AG09309 (cell line): Measurements from ENCODE around the gene EHMT2.

ENCODE experiments used
- DNase-seq: peaks from one replicate; pipeline ENCODE4 v3.0.0-alpha.2; 2010; ENCODE audit warnings: low read depth
- H3K4me3 ChIP-seq: 2 replicates; pipeline ENCODE4 v1.5.1; 2011; ENCODE audit warnings: mild to moderate bottlenecking, low read depth, low read length, moderate library complexity; ENCODE audit not compliant: control insufficient read depth
- TF ChIP-seq, protein P1 (sequence below): IDR thresholded peaks from 2 replicates; pipeline ENCODE4 v1.5.1; 2011; ENCODE audit warnings: mild to moderate bottlenecking, low read depth, low read length, inconsistent platforms; ENCODE audit not compliant: insufficient read depth, control insufficient read depth; ENCODE audit errors: missing control alignments

Gene EHMT2

DNA sequence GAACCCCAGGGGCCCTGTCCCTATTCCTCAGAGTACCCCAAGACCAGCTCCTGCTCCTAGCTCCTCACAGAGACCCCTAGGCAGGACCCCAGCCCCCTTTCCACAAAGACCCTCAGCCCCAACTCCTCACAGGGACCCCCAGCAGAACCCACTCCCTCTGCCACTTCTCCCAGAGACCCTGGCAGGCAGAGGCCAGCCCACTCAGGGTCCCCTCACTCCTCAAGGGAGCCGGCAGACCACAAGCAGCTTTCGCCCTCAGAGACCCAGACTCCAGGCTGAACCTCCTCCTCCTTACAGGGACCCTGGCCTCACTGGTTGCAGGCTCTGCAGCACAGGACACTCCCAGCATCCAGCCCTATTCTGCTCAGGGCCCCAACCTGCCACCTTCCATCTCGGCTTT is 19.3 kb downstream of the EHMT2 start:
- DNase-seq: no peak
- TF ChIP-seq, protein P1, sequence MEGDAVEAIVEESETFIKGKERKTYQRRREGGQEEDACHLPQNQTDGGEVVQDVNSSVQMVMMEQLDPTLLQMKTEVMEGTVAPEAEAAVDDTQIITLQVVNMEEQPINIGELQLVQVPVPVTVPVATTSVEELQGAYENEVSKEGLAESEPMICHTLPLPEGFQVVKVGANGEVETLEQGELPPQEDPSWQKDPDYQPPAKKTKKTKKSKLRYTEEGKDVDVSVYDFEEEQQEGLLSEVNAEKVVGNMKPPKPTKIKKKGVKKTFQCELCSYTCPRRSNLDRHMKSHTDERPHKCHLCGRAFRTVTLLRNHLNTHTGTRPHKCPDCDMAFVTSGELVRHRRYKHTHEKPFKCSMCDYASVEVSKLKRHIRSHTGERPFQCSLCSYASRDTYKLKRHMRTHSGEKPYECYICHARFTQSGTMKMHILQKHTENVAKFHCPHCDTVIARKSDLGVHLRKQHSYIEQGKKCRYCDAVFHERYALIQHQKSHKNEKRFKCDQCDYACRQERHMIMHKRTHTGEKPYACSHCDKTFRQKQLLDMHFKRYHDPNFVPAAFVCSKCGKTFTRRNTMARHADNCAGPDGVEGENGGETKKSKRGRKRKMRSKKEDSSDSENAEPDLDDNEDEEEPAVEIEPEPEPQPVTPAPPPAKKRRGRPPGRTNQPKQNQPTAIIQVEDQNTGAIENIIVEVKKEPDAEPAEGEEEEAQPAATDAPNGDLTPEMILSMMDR: no peak
- no peak overlapping the region for H3K4me3 ChIP-seq

DNA sequence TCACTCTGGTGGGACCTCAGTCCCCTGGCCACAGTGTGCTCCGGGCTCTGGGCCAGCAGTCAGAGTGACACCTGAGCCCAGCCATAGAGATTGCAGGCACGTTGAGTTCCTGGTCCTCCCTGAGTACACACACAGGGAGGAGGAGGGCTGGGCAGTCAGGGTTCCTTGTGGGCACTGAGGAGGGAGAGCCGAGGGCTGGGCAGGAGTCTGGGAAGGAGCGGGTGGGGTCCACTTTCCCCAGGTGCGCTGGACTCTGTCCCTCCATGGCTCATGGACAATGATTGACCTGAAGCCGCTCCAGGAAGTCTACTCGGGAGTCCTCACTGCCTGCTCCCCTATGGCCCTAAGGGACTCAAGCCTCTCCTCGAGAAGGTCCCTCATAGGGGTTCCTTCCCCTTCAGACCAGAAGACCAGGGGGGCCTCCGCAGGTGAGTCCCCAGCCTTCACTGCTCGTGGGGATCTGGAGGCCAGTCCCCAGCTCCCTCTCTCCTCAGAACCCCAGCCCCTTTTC is 19.8 kb downstream of the EHMT2 start:
- no peak overlapping the region for H3K4me3 ChIP-seq
- TF ChIP-seq, protein P1: no peak
- DNase-seq: no peak

DNA sequence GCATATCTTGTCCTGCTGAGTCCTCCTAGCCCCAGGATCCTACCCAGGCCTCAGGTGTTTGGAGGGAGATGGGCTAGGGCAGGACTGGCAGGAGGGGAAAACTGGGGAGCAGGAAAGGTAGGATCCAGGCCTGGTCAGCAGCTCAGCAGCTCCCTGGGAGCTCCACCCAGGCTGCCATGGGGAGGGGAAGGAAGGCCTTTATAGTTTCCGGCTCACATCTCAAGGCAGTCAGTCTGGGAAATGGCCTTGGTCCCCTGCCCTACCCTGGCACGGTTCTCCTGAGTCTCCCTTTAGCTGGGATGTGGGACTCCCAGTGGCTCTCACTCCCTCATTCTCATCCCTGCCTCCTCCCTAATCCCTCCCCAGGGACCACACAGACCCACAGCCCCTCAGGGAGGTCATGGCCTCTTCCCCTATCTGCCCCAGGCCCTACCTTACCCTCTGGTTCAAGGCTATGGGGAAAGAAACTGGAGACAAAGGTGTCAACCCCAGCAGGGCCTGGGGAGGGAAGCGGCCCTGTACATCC is 20.3 kb downstream of the EHMT2 start:
- no peak for DNase-seq
- TF ChIP-seq, protein P1: no peak
- no peak overlapping the region for H3K4me3 ChIP-seq

- TF ChIP-seq, protein P1: no peak
- H3K4me3 ChIP-seq: no peak overlapping the region
- no peak for DNase-seq
Observed at GRCh38 chr6:31876357-31876756, 21.1 kb downstream of the EHMT2 start.

DNA sequence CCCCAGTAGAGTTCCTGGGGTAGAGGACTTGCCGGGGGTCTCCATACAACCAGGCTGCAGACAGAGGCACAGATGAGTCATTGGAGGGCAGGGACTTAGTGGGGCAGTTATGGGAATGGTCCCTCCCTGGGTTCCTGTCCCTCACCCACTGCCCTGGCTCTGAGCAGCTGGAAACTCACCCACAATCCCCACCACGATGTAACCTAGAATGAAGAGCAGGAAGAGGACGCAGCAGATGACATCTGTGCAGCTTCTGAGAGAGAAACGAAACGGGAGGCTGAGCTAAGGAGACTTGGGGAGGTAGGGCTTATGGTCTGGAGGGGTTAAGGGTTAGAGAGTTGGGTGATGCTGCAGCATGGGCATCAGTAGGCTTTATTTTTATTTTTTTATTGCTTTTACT is 21.6 kb downstream of the EHMT2 start:
- TF ChIP-seq, protein P1: no peak
- DNase-seq: no peak
- no peak overlapping the region for H3K4me3 ChIP-seq

- H3K4me3 ChIP-seq: no peak overlapping the region
- TF ChIP-seq, protein P1: no peak
- DNase-seq: no peak
Observed at GRCh38 chr6:31874836-31875572, 22.5 kb downstream of the EHMT2 start.
